Measurements from ENCODE around the gene RRAD. TPM values are rescaled to one million over a fixed set of nuclear protein-coding genes. Genes with fewer than 3 reads are reported as not detected.

Gene RRAD
- total RNA-seq, 1 experiment from 2014 or later, result not detected

- H4K20me1 ChIP-seq (ENCODE audit: insufficient read depth, low read depth, low read length), result no peaks in the 10 kb centered on the region
- H2AFZ ChIP-seq (ENCODE audit: low read length), result no peak overlapping the region
- H3K9me2 ChIP-seq (replicated peaks; ENCODE audit: insufficient read depth, low read length), result no peaks in the 10 kb centered on the region
- no peaks in the 10 kb centered on the region for H3K27me3 ChIP-seq (ENCODE audit: low read length)
- no peaks in the 10 kb centered on the region for H3K79me2 ChIP-seq (ENCODE audit: low read length)
- no peak for DNase-seq
- no peaks in the 10 kb centered on the region for H3K4me1 ChIP-seq (ENCODE audit: low read length)
- no peaks in the 10 kb centered on the region for H3K36me3 ChIP-seq (ENCODE audit: insufficient read depth, low read length)
- no peak overlapping the region for H3K9ac ChIP-seq (ENCODE audit: low read length)
- H3K9me3 ChIP-seq (ENCODE audit: low read length), result no peaks in the 10 kb centered on the region
- H3K4me3 ChIP-seq (ENCODE audit: low read length), result no peak overlapping the region
- no peak overlapping the region for H3K4me2 ChIP-seq (ENCODE audit: low read depth, low read length, poor library complexity, severe bottlenecking)
- H3K27ac ChIP-seq (ENCODE audit: low read length), result no peak overlapping the region
Measured at GRCh38 chr16:66920924-66921680, 4.2 kb downstream of the RRAD start.

GRCh38 chr16:66920299-66920590, 5.1 kb downstream of the RRAD start:
- no peaks in the 10 kb centered on the region for H3K79me2 ChIP-seq (ENCODE audit: low read length)
- no peak overlapping the region for H3K4me3 ChIP-seq (ENCODE audit: low read length)
- DNase-seq, result no peak
- no peak overlapping the region for H3K9ac ChIP-seq (ENCODE audit: low read length)
- H3K9me2 ChIP-seq (replicated peaks; ENCODE audit: insufficient read depth, low read length), result no peaks in the 10 kb centered on the region
- no peak overlapping the region for H2AFZ ChIP-seq (ENCODE audit: low read length)
- H3K4me2 ChIP-seq (ENCODE audit: low read depth, low read length, poor library complexity, severe bottlenecking), result no peak overlapping the region
- H3K4me1 ChIP-seq (ENCODE audit: low read length), result no peaks in the 10 kb centered on the region
- H3K27ac ChIP-seq (ENCODE audit: low read length), result no peak overlapping the region
- no peaks in the 10 kb centered on the region for H3K36me3 ChIP-seq (ENCODE audit: insufficient read depth, low read length)
- no peaks in the 10 kb centered on the region for H3K9me3 ChIP-seq (ENCODE audit: low read length)
- no peaks in the 10 kb centered on the region for H4K20me1 ChIP-seq (ENCODE audit: insufficient read depth, low read depth, low read length)
- no peaks in the 10 kb centered on the region for H3K27me3 ChIP-seq (ENCODE audit: low read length)

- no peaks in the 10 kb centered on the region for H3K36me3 ChIP-seq (ENCODE audit: insufficient read depth, low read length)
- H3K4me1 ChIP-seq (ENCODE audit: low read length), result no peaks in the 10 kb centered on the region
- H4K20me1 ChIP-seq (ENCODE audit: insufficient read depth, low read depth, low read length), result no peaks in the 10 kb centered on the region
- H3K79me2 ChIP-seq (ENCODE audit: low read length), result no peaks in the 10 kb centered on the region
- H3K27me3 ChIP-seq (ENCODE audit: low read length), result no peaks in the 10 kb centered on the region
- no peaks in the 10 kb centered on the region for H3K9me2 ChIP-seq (replicated peaks; ENCODE audit: insufficient read depth, low read length)
- no peak for DNase-seq
- no peak overlapping the region for H3K27ac ChIP-seq (ENCODE audit: low read length)
- H3K4me3 ChIP-seq (ENCODE audit: low read length), result no peak overlapping the region
- no peak overlapping the region for H2AFZ ChIP-seq (ENCODE audit: low read length)
- no peak overlapping the region for H3K4me2 ChIP-seq (ENCODE audit: low read depth, low read length, poor library complexity, severe bottlenecking)
- H3K9ac ChIP-seq (ENCODE audit: low read length), result no peak overlapping the region
- H3K9me3 ChIP-seq (ENCODE audit: low read length), result no peaks in the 10 kb centered on the region
Measured at GRCh38 chr16:66919569-66920298, 5.6 kb downstream of the RRAD start.

- Histone ChIP-seq H3K9ac (ENCODE audit: low read length) (no peak within 1 kb of the TSS), H3K27me3 (ENCODE audit: low read length) (no peaks in the 10 kb centered on the region), H3K9me2 (replicated peaks; ENCODE audit: insufficient read depth, low read length) (no peaks in the 10 kb centered on the region), H3K79me2 (ENCODE audit: low read length) (no peaks in the 10 kb centered on the region), H2AFZ (ENCODE audit: low read length) (no peak within 1 kb of the TSS), H3K4me1 (ENCODE audit: low read length) (no peaks in the 10 kb centered on the region), H4K20me1 (ENCODE audit: insufficient read depth, low read depth, low read length) (no peaks in the 10 kb centered on the region), H3K4me3 (ENCODE audit: low read length) (no peak within 1 kb of the TSS), H3K27ac (ENCODE audit: low read length) (no peak within 1 kb of the TSS), H3K4me2 (ENCODE audit: low read depth, low read length, poor library complexity, severe bottlenecking) (no peak within 1 kb of the TSS), H3K36me3 (ENCODE audit: insufficient read depth, low read length) (no peaks in the 10 kb centered on the region), H3K9me3 (ENCODE audit: low read length) (no peaks in the 10 kb centered on the region)
- DNase-seq, result no peak
Measured at GRCh38 chr16:66918803-66919568, 6.3 kb downstream of the RRAD start, which contains the start of gene CDH16. TSS of gene CDH16 (minus strand) at chr16:66918885. CDS start at chr16:66918065, 820 bp downstream.

- H3K27me3 ChIP-seq (ENCODE audit: low read length), result no peaks in the 10 kb centered on the region
- H3K9me3 ChIP-seq (ENCODE audit: low read length), result no peaks in the 10 kb centered on the region
- H3K4me3 ChIP-seq (ENCODE audit: low read length), result no peak overlapping the region
- DNase-seq, result no peak
- no peak overlapping the region for H3K4me2 ChIP-seq (ENCODE audit: low read depth, low read length, poor library complexity, severe bottlenecking)
- H3K36me3 ChIP-seq (ENCODE audit: insufficient read depth, low read length), result no peaks in the 10 kb centered on the region
- no peak overlapping the region for H3K9ac ChIP-seq (ENCODE audit: low read length)
- no peaks in the 10 kb centered on the region for H3K79me2 ChIP-seq (ENCODE audit: low read length)
- H4K20me1 ChIP-seq (ENCODE audit: insufficient read depth, low read depth, low read length), result no peaks in the 10 kb centered on the region
- no peaks in the 10 kb centered on the region for H3K9me2 ChIP-seq (replicated peaks; ENCODE audit: insufficient read depth, low read length)
- H2AFZ ChIP-seq (ENCODE audit: low read length), result no peak overlapping the region
- H3K4me1 ChIP-seq (ENCODE audit: low read length), result no peaks in the 10 kb centered on the region
- no peak overlapping the region for H3K27ac ChIP-seq (ENCODE audit: low read length)
Measured at GRCh38 chr16:66918355-66918754, 7.0 kb downstream of the RRAD start.

- H3K27ac ChIP-seq (ENCODE audit: low read length), result no peak overlapping the region
- H3K9me3 ChIP-seq (ENCODE audit: low read length), result no peaks in the 10 kb centered on the region
- no peak overlapping the region for H3K9ac ChIP-seq (ENCODE audit: low read length)
- no peak for DNase-seq
- no peaks in the 10 kb centered on the region for H3K4me1 ChIP-seq (ENCODE audit: low read length)
- H3K4me2 ChIP-seq (ENCODE audit: low read depth, low read length, poor library complexity, severe bottlenecking), result no peak overlapping the region
- H3K79me2 ChIP-seq (ENCODE audit: low read length), result no peaks in the 10 kb centered on the region
- H3K27me3 ChIP-seq (ENCODE audit: low read length), result no peaks in the 10 kb centered on the region
- H3K4me3 ChIP-seq (ENCODE audit: low read length), result no peak overlapping the region
- no peak overlapping the region for H2AFZ ChIP-seq (ENCODE audit: low read length)
- no peaks in the 10 kb centered on the region for H4K20me1 ChIP-seq (ENCODE audit: insufficient read depth, low read depth, low read length)
- no peaks in the 10 kb centered on the region for H3K36me3 ChIP-seq (ENCODE audit: insufficient read depth, low read length)
- no peaks in the 10 kb centered on the region for H3K9me2 ChIP-seq (replicated peaks; ENCODE audit: insufficient read depth, low read length)
Measured at GRCh38 chr16:66917741-66918140, 7.6 kb downstream of the RRAD start.

- H3K9ac ChIP-seq (ENCODE audit: low read length), result no peak overlapping the region
- H3K4me3 ChIP-seq (ENCODE audit: low read length), result no peak overlapping the region
- no peaks in the 10 kb centered on the region for H3K36me3 ChIP-seq (ENCODE audit: insufficient read depth, low read length)
- H3K9me3 ChIP-seq (ENCODE audit: low read length), result no peaks in the 10 kb centered on the region
- H3K27me3 ChIP-seq (ENCODE audit: low read length), result no peaks in the 10 kb centered on the region
- H3K4me2 ChIP-seq (ENCODE audit: low read depth, low read length, poor library complexity, severe bottlenecking), result no peak overlapping the region
- no peaks in the 10 kb centered on the region for H4K20me1 ChIP-seq (ENCODE audit: insufficient read depth, low read depth, low read length)
- no peak for DNase-seq
- no peak overlapping the region for H3K27ac ChIP-seq (ENCODE audit: low read length)
- no peak overlapping the region for H2AFZ ChIP-seq (ENCODE audit: low read length)
- H3K9me2 ChIP-seq (replicated peaks; ENCODE audit: insufficient read depth, low read length), result no peaks in the 10 kb centered on the region
- no peaks in the 10 kb centered on the region for H3K79me2 ChIP-seq (ENCODE audit: low read length)
- no peaks in the 10 kb centered on the region for H3K4me1 ChIP-seq (ENCODE audit: low read length)
Measured at GRCh38 chr16:66916518-66916917, 8.8 kb downstream of the RRAD start.

GRCh38 chr16:66915041-66915440, 10.3 kb downstream of the RRAD start:
- H3K4me2 ChIP-seq (ENCODE audit: low read depth, low read length, poor library complexity, severe bottlenecking), result no peak overlapping the region

More at GRCh38 chr16:66915041-66915440, 10.3 kb downstream of the RRAD start:
- no peak overlapping the region for H3K27ac ChIP-seq (ENCODE audit: low read length)
- H3K79me2 ChIP-seq (ENCODE audit: low read length), result no peaks in the 10 kb centered on the region
- no peaks in the 10 kb centered on the region for H4K20me1 ChIP-seq (ENCODE audit: insufficient read depth, low read depth, low read length)
- no peak overlapping the region for H3K9ac ChIP-seq (ENCODE audit: low read length)
- no peaks in the 10 kb centered on the region for H3K9me2 ChIP-seq (replicated peaks; ENCODE audit: insufficient read depth, low read length)
- H3K9me3 ChIP-seq (ENCODE audit: low read length), result no peaks in the 10 kb centered on the region
- H3K4me1 ChIP-seq (ENCODE audit: low read length), result no peaks in the 10 kb centered on the region
- DNase-seq, result no peak
- H2AFZ ChIP-seq (ENCODE audit: low read length), result no peak overlapping the region
- no peaks in the 10 kb centered on the region for H3K36me3 ChIP-seq (ENCODE audit: insufficient read depth, low read length)
- H3K27me3 ChIP-seq (ENCODE audit: low read length), result no peaks in the 10 kb centered on the region
- no peak overlapping the region for H3K4me3 ChIP-seq (ENCODE audit: low read length)

Measured in Karpas-422 (cell line).